Lung (tissue), 12 donors: ENCODE measurements around the gene MRPL44. TPM values are rescaled to one million over a fixed set of nuclear protein-coding genes. Genes with fewer than 3 reads are reported as not detected.
A peak's percentile ranks its signal among the peaks of the same experiment; 100 is the strongest.

Source experiments
- ATAC-seq: fragments of 200-7000 bp; cut with Tn5 transposase; one replicate; pipeline ENCODE4 v1.9.1; 2020; ENCODE audit warnings: moderate number of reproducible peaks; ENCODE audit not compliant: insufficient read depth, low FRiP score
- DNase-seq, 3 donors: peaks; one replicate each; pipeline ENCODE4 v3.0.0-alpha.2; 2013 to 2017
- H3K27ac ChIP-seq, 2 donors: one replicate each; pipeline ENCODE4 v1.5.1; 2013; ENCODE audit warnings: mild to moderate bottlenecking in 2 of 2, moderate library complexity in 2 of 2, control low read depth in 1 of 2, inconsistent platforms in 1 of 2, low read depth in 1 of 2, low read length in 1 of 2
- H3K27me3 ChIP-seq, 3 donors: one replicate each; pipeline ENCODE4 v1.5.1; 2013; ENCODE audit warnings: low read length in 2 of 3; ENCODE audit not compliant: control insufficient read depth in 3 of 3, insufficient read depth in 3 of 3
- H3K36me3 ChIP-seq, 4 donors: one replicate each; pipeline ENCODE4 v1.5.1; 2013; ENCODE audit warnings: low read length in 4 of 4, mild to moderate bottlenecking in 1 of 4, moderate library complexity in 1 of 4; ENCODE audit not compliant: control insufficient read depth in 4 of 4, insufficient read depth in 4 of 4
- H3K4me1 ChIP-seq, 5 donors: one replicate each; pipeline ENCODE4 v1.5.1; 2013; ENCODE audit warnings: low read length in 5 of 5, mild to moderate bottlenecking in 2 of 5, moderate library complexity in 1 of 5; ENCODE audit not compliant: control insufficient read depth in 5 of 5, insufficient read depth in 5 of 5
- H3K4me3 ChIP-seq: one replicate; pipeline ENCODE4 v1.5.1; 2013; ENCODE audit warnings: mild to moderate bottlenecking, control low read depth, moderate library complexity
- H3K9ac ChIP-seq, 2 donors: one replicate each; pipeline ENCODE4 v1.5.1; 2013; ENCODE audit warnings: low read length in 2 of 2, control low read depth in 1 of 2; ENCODE audit not compliant: insufficient read depth in 1 of 2
- H3K9me3 ChIP-seq, 4 donors: one replicate each; pipeline ENCODE4 v1.5.1; 2013; ENCODE audit warnings: low read length in 3 of 4, mild to moderate bottlenecking in 1 of 4, moderate library complexity in 1 of 4; ENCODE audit not compliant: control insufficient read depth in 4 of 4, insufficient read depth in 3 of 4
- WGBS, 2 donors: extraction: QIAGEN DNeasy Blood & Tissue Kit; methylation state at CpG; one replicate each; pipeline ENCODE4 v1.1.7; 2013; 5-methylcytosine and 5-hydroxymethylcytosine counted together
- polyA plus RNA-seq, 2 donors: library from polyadenylated mRNA; stranded (reverse); fragments of 200-250 nt; gene quantifications; one replicate each; pipeline ENCODE4 v1.2.1, GENCODE V29; 2013
- total RNA-seq, 2 donors: library from RNA; depleted of rRNA in 1 of 2; stranded (reverse); fragments of >200 nt in 1 of 2; gene quantifications; one replicate each; pipeline ENCODE4 v1.2.1, GENCODE V29; 2014 to 2021
- TF ChIP-seq, protein P1 (sequence below): IDR thresholded peaks from 2 replicates; pipeline ENCODE4 v1.5.1; 2012; ENCODE audit warnings: mild to moderate bottlenecking; ENCODE audit errors: control extremely low read depth, extremely low read depth
- donor health status: control.
- donor health status: control.
- donor health status: Bipolar disorder and iron deficiency.
- donor health status: healthy.
- donor health status: DM: yes; HTN: yes; CAD: no.

Gene MRPL44
- total and polyA plus RNA-seq, 4 donors: 20.4 to 23.1 (median 21.5) TPM

DNA sequence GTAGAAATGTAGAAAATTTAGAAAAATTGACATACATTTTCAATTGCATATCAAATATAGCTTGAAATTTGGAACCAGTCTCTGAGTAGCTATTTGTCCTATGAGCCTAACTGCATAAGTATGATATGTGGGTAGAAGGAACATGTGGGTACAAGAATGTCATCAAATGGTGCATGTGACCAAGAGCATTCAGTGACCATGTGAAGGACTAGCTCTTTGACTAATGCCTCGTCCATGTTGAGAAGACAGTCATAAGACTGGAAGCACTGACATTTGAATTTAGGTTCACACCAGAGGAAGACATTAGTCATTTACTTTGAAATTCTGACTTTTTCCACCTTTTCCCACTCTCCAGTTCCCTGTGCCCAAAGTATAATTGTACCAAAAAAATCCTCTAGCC lies 12.6 kb downstream of the MRPL44 start:
- peaks cover 0 to 3% (median 0%) of the 10 kb centered on the region in 5 donors for H3K4me1 ChIP-seq
- ATAC-seq: no peak
- H3K27me3 ChIP-seq: no peaks in the 10 kb centered on the region
- no peak overlapping the region for H3K4me3 ChIP-seq
- H3K9me3 ChIP-seq: no peaks in the 10 kb centered on the region
- 88 to 96% methylated on average over 1 of the region's 1 CpG for WGBS, 2 donors
- TF ChIP-seq, protein P1, sequence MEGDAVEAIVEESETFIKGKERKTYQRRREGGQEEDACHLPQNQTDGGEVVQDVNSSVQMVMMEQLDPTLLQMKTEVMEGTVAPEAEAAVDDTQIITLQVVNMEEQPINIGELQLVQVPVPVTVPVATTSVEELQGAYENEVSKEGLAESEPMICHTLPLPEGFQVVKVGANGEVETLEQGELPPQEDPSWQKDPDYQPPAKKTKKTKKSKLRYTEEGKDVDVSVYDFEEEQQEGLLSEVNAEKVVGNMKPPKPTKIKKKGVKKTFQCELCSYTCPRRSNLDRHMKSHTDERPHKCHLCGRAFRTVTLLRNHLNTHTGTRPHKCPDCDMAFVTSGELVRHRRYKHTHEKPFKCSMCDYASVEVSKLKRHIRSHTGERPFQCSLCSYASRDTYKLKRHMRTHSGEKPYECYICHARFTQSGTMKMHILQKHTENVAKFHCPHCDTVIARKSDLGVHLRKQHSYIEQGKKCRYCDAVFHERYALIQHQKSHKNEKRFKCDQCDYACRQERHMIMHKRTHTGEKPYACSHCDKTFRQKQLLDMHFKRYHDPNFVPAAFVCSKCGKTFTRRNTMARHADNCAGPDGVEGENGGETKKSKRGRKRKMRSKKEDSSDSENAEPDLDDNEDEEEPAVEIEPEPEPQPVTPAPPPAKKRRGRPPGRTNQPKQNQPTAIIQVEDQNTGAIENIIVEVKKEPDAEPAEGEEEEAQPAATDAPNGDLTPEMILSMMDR: no peak
- H3K27ac ChIP-seq: no peak overlapping the region
- no peak overlapping the region for H3K9ac ChIP-seq
- peaks cover 1 to 20% (median 11%) of the 10 kb centered on the region in 4 donors for H3K36me3 ChIP-seq
- no peak for DNase-seq

GRCh38 chr2:223970343-223971128 lies 13.3 kb downstream of the MRPL44 start:
- Histone ChIP-seq H3K27me3 (no peaks in the 10 kb centered on the region), H3K27ac (no peak overlapping the region), H3K9ac (no peak overlapping the region), H3K36me3 (peaks cover 0 to 17% (median 11%) of the 10 kb centered on the region in 4 donors), H3K4me1 (peaks cover 0 to 3% (median 0%) of the 10 kb centered on the region in 5 donors), H3K4me3 (no peak overlapping the region), H3K9me3 (no peaks in the 10 kb centered on the region)
- 61 to 74% methylated on average over 8 of the region's 8 CpGs for WGBS, 2 donors
- TF ChIP-seq, protein P1: peak; percentile 68
- peak; percentile 75 for ATAC-seq
- peak; percentile 44 to 81 (median 79) for DNase-seq

GRCh38 chr2:223971731-223972130 lies 14.5 kb downstream of the MRPL44 start:
- Histone ChIP-seq H3K9me3 (no peaks in the 10 kb centered on the region), H3K27ac (no peak overlapping the region), H3K27me3 (no peaks in the 10 kb centered on the region), H3K4me3 (no peak overlapping the region), H3K4me1 (peaks cover 0 to 3% (median 0%) of the 10 kb centered on the region in 5 donors), H3K9ac (no peak overlapping the region), H3K36me3 (peaks cover 0 to 13% (median 7%) of the 10 kb centered on the region in 4 donors)
- WGBS, 2 donors: 89 to 91% methylated on average over 5 of the region's 5 CpGs
- no peak for DNase-seq
- TF ChIP-seq, protein P1: no peak
- no peak for ATAC-seq
